A549 (cell line): ENCODE data around the gene OSER1.
A peak's percentile ranks its signal among the peaks of the same experiment; 100 is the strongest.

Source experiments
- CEBPB ChIP-seq, 2 experiments: fragments of >200 bp in 1 of 2; sonication (Bioruptor Twin) in 1 of 2; formaldehyde crosslinking in 1 of 2; IDR thresholded peaks; 2 replicates each; pipeline ENCODE4 v1.6.1; 2012 to 2016
- FOSB ChIP-seq: fragments of 250-450 bp; sonication (Bioruptor Pico); IDR thresholded peaks from 2 replicates; pipeline ENCODE4 v1.5.0; 2020; ENCODE audit warnings: mild to moderate bottlenecking, moderate library complexity
- JUN ChIP-seq, 2 experiments: fragments of >200 bp; sonication (Bioruptor Twin); formaldehyde crosslinking; IDR thresholded peaks; 2 replicates in 1 of 2; 3 replicates in 1 of 2; pipeline ENCODE4 v1.6.1; 2016 to 2017
- MAFK ChIP-seq: fragments of 450-650 bp; IDR thresholded peaks from 2 replicates; pipeline ENCODE4 v1.6.1; 2014; ENCODE audit not compliant: partially characterized antibody
- POLR2A ChIP-seq: IDR thresholded peaks from 2 replicates; pipeline ENCODE4 v1.6.1; 2012; ENCODE audit warnings: mild to moderate bottlenecking, low read length
- POLR2AphosphoS2 ChIP-seq: conservative IDR thresholded peaks from 2 replicates; pipeline ENCODE4 v1.6.1; 2012; ENCODE audit warnings: low read length, improper control_type of control experiment, inconsistent platforms
- RAD21 ChIP-seq, 2 experiments: fragments of >200 bp in 1 of 2; sonication (Bioruptor Twin) in 1 of 2; formaldehyde crosslinking in 1 of 2; IDR thresholded peaks in 1 of 2; conservative IDR thresholded peaks in 1 of 2; 2 replicates in 1 of 2; 3 replicates in 1 of 2; pipeline ENCODE4 v1.6.1; 2012 to 2018; ENCODE audit warnings: inconsistent platforms in 1 of 2
- RFX5 ChIP-seq: fragments of 450-650 bp; IDR thresholded peaks from 2 replicates; pipeline ENCODE4 v1.7.1; 2014; ENCODE audit warnings: antibody characterized with exemption, mild to moderate bottlenecking, moderate library complexity
- TF ChIP-seq, protein P1 (sequence below): fragments of >200 bp; sonication (Bioruptor Twin); formaldehyde crosslinking; IDR thresholded peaks from 3 replicates; pipeline ENCODE4 v1.5.1; 2016
- TF ChIP-seq, protein P2 (sequence below): fragments of >200 bp; sonication (Bioruptor Twin); formaldehyde crosslinking; IDR thresholded peaks from 3 replicates; pipeline ENCODE4 v1.6.1; 2016
- TF ChIP-seq, protein P3 (sequence below): fragments of 200-600 bp; sonication (generic); IDR thresholded peaks from 2 replicates; pipeline ENCODE4 v1.6.1; 2016; ENCODE audit warnings: antibody characterized with exemption, mild to moderate bottlenecking, moderate library complexity

DNA sequence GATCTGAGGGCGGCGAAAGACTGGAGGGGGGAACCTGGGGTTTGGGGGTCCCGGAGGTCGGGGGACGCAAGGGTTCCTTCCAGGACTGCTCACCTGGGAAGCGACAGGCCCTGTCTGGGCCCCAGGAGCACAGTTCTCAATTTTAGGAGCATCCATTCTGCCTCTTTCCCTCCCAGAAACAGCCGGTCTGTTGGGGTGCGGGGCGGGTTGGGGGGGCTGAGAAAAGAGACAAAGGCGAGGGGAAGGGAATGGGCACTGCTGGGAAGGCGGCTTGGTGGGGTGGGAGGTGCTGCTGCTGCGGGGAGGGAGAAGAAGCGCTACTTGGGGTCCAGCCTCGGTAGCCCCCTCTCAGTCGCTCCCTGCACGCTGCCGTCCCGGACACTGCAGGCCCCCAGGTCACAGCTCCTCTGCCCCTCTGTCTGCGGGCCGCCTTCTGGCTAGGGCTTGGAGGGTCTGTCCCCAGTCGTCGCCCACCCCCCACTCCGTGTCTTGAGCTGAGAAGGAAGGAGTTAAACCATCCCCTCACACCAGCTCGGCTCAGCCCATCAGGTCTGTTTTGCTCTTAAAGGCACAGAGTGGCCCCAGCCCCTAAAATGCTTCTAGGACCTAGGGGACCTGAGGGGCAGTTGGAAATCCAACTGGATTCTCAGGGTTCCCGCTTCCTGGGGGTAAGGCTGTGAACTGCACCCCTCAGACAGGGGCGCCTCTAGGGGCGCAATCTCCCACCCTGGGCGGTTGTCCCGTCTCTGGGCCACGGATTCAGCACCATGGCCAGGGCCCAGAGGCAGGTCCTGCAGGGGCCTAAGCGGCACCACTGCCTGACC lies 37.2 kb upstream of the OSER1 start:
- TF ChIP-seq POLR2AphosphoS2 (no peak), RFX5 (no peak), RAD21 (conservative IDR thresholded peaks at IDR 0.05 in 1 of 2, IDR thresholded peaks at IDR 0.05 in 1 of 2) (peak in 1 of 2 experiments; percentile 14; a peak in 1 of 5 replicates), CEBPB (IDR thresholded peaks at IDR 0.05) (no peak), POLR2A (no peak), FOSB (CRISPR knock-in tag) (no peak), JUN (IDR thresholded peaks at IDR 0.05) (no peak), MAFK (no peak)
- TF ChIP-seq, protein P1, sequence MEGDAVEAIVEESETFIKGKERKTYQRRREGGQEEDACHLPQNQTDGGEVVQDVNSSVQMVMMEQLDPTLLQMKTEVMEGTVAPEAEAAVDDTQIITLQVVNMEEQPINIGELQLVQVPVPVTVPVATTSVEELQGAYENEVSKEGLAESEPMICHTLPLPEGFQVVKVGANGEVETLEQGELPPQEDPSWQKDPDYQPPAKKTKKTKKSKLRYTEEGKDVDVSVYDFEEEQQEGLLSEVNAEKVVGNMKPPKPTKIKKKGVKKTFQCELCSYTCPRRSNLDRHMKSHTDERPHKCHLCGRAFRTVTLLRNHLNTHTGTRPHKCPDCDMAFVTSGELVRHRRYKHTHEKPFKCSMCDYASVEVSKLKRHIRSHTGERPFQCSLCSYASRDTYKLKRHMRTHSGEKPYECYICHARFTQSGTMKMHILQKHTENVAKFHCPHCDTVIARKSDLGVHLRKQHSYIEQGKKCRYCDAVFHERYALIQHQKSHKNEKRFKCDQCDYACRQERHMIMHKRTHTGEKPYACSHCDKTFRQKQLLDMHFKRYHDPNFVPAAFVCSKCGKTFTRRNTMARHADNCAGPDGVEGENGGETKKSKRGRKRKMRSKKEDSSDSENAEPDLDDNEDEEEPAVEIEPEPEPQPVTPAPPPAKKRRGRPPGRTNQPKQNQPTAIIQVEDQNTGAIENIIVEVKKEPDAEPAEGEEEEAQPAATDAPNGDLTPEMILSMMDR: peak; percentile 19; the same call in 1 of the 3 replicates
- TF ChIP-seq, protein P2, sequence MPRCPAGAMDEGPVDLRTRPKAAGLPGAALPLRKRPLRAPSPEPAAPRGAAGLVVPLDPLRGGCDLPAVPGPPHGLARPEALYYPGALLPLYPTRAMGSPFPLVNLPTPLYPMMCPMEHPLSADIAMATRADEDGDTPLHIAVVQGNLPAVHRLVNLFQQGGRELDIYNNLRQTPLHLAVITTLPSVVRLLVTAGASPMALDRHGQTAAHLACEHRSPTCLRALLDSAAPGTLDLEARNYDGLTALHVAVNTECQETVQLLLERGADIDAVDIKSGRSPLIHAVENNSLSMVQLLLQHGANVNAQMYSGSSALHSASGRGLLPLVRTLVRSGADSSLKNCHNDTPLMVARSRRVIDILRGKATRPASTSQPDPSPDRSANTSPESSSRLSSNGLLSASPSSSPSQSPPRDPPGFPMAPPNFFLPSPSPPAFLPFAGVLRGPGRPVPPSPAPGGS: no peak
- TF ChIP-seq, protein P3, sequence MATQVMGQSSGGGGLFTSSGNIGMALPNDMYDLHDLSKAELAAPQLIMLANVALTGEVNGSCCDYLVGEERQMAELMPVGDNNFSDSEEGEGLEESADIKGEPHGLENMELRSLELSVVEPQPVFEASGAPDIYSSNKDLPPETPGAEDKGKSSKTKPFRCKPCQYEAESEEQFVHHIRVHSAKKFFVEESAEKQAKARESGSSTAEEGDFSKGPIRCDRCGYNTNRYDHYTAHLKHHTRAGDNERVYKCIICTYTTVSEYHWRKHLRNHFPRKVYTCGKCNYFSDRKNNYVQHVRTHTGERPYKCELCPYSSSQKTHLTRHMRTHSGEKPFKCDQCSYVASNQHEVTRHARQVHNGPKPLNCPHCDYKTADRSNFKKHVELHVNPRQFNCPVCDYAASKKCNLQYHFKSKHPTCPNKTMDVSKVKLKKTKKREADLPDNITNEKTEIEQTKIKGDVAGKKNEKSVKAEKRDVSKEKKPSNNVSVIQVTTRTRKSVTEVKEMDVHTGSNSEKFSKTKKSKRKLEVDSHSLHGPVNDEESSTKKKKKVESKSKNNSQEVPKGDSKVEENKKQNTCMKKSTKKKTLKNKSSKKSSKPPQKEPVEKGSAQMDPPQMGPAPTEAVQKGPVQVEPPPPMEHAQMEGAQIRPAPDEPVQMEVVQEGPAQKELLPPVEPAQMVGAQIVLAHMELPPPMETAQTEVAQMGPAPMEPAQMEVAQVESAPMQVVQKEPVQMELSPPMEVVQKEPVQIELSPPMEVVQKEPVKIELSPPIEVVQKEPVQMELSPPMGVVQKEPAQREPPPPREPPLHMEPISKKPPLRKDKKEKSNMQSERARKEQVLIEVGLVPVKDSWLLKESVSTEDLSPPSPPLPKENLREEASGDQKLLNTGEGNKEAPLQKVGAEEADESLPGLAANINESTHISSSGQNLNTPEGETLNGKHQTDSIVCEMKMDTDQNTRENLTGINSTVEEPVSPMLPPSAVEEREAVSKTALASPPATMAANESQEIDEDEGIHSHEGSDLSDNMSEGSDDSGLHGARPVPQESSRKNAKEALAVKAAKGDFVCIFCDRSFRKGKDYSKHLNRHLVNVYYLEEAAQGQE: peak; percentile 96
